GM18502 (cell line): ENCODE data around the gene IL10RA.
"Not testable (repeated sequence)": the region's sequence is repeated elsewhere in the genome, so short reads cannot be mapped to it uniquely, and the experiment has no call there.

Experiments used
- ATAC-seq: cut with Tn5 transposase; IDR thresholded peaks from one replicate; pipeline ENCODE4 v1.9.1; 2021; ENCODE audit warnings: mild to moderate bottlenecking; ENCODE audit not compliant: unreplicated experiment, poor library complexity

IL10RA gene

GRCh38 chr11:117985953-117986887 is at the start of gene IL10RA:
Gene IL10RA, plus strand, starts transcription at chr11:117986394. Its CDS starts 74 bp downstream, at chr11:117986468.
- ATAC-seq = peak; percentile 86

DNA sequence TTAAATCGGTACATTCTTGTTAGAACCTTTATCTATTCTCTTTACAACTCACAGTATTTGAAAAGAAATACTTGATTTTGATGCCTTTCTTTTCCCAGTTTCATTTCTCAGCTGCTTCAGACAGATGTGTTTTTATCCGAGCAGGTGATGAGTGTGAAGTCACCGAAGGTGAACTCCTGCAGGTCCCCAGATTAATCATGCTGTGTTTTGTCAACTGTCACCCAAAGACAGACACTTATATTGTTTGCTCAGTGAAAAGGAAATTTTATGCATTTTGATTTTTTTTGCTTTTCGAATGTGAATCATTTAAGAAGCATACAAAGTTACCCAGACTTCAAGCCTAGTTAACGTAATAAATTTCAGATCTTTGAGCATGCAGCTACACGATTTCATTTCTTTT is 49.2 kb upstream of the IL10RA start:
- ATAC-seq = no peak

DNA sequence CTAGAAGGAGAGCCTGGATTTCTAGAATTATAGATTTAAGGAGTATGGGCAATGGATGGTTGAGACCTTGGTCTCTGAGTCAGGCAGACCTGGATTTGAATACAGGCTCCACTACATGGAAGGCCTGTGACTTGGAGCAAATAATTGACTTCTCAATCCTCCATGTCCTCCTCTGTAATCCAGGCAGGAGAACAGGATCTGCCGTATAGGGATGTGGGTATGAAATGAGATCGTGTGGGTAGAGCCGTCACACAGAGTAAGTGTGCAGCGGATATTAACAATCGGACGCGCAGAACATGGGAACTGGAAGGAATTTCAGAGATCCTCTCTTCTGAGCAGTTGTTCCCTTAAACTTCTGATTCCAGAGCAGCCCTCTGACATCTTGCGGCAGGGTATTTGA is 45.5 kb upstream of the IL10RA start:
- ATAC-seq = no peak

DNA sequence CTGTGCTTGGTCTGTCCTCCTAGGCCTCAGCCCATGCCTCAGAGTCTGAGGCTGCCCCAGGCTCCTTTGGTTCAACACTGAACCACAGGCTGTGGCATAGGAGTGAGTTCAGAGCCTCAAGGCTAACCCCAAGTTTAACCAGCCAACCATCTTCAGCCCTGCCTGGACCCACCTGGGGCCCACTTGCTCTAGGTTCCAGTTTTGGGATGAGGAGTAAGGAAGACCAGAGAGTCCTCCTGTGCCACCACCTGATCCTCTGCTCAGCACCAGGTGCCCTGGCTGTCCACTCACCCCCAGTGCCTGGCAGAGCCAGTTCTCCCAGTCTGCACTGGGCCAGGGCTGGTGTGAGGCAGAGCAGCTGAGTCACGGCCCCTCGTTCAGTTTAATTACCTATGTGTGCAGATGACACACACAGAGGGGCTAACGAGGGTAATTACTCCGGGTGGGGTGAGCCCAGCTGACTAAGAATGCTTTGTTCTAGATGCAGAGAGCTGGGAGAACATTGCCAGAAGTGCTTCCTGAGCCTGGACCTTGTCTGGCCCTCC is 45.0 kb upstream of the IL10RA start:
- ATAC-seq = no peak

- ATAC-seq = no peak
Observed at GRCh38 chr11:117941976-117942654, 44.1 kb upstream of the IL10RA start.

- ATAC-seq = no peak
Observed at GRCh38 chr11:117944554-117944953, 41.6 kb upstream of the IL10RA start.

DNA sequence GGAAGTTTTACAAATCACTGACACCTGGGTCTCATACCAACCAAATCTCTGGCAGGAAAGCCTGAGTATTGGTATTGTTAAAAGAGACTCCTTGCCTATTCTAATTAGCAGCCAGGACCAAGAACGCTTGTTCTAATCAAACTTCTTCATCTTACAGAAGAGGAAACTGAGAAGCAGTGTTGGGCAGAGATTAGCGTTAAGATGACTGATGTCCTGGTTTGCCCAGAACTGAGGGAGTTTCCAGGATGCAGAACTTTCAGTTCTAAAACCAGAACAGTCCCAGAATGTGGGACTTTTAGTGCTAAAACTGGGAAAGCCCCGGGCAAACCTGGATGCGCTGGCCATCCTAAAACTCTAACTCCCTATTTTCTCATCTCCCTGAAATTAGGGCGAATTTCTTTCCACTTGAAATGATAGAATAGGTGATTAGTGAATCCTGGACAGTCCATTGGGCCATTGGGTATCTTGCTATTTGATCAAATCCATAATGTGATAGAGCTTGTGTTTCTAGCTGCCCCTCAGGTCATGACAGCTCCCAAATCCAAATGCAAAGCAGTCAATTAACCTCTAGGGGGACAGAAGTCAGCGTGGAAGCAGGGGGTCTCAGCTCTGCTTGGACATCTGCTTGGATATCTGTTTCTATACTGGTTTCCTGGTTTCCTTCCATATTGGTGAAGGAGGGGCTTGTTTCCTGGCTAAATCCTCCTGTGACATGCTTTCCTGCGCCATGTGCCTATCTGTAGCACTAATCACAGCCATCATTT is 41.0 kb upstream of the IL10RA start:
- ATAC-seq = no peak

DNA sequence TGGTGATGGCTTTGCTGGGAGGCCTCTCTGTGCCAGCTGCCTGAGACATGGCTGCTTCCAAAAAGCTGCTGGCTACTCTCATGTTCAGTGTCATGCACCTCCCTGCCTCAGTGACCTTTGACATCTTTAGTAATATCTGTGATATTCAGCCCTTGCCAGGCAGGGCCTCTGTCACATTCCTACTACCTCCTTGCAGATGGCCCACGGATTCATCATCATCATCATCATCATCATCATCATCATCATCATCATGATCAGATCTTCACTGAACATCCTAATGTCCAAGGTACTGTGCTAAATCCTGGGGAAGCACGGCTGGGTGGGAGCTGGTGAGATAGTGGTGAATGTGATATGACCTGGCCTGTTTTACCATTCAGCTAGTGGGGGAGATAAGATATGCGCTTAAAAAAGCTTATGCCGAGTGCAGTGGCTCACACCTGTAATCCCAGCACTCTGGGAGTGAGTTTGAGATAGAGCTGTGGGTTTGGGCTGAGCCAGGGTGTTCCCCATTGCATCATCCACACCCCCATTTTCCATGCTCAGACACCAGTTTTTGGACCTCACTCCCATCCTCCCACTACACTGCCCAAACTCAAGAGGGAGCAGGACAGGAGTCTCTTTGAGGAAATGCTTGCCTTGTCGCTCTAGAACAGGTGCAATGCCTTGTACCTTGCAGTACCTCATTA is 39.9 kb upstream of the IL10RA start:
- ATAC-seq = no peak

- peak; percentile 54 for ATAC-seq
Observed at GRCh38 chr11:117946842-117947526, 39.2 kb upstream of the IL10RA start.

DNA sequence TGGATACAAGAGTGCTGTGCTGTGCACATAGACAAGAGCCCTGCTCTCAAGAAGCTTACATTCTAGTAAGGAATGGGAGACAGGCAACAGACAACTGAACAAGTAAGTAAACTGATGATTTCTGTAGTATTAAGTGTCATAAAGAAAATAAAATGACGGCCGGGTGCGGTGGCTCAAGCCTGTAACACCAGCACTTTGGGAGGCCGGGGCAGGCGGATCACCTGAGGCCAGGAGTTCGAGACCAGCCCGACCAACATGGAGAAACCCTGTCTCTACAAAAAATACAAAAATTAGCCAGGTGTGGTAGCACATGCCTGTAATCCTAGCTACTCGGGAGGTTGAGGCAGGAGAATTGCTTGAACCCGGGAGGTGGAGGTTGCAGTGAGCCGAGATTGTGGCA is 38.4 kb upstream of the IL10RA start:
- not testable (repeated sequence) for ATAC-seq

DNA sequence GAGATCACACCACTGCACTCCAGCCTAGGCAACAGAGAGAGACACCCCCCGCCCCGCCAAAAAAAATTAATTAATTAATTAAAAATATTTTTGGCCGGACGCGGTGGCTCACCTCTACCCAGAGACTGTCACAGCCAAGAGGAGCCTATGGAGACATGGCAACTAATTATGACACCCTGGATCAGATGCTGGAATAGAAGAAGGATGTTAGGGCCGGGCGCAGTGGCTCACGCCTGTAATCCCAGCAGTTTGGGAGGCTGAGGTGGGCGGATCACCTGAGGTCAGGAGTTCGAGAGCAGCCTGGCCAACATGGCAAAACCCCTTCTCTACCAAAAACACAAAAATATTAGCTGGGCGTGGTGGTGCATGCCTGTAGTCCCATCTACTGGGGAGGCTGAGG is 37.7 kb upstream of the IL10RA start:
- ATAC-seq = not testable (repeated sequence)

- no peak for ATAC-seq
Observed at GRCh38 chr11:117949062-117949461, 37.1 kb upstream of the IL10RA start.

DNA sequence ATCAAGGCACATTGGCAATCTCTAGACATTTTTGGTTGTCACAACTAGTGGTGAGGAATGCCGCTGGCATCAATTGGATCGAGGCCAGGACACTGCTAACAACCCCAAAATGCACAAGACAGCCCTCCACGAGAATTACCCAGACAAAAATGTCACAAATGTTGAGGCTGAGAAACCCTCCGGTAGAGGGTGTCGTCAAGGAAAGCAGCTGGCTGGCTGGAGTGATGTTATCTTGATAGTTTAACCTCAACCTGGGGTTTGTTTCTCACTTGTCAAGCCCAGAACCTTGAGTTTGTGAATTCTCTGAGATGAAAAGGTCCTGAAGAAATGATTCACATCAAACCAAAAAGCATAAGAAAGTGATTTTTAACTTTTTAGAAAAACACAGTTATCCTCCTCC is 35.9 kb upstream of the IL10RA start:
- no peak for ATAC-seq

GRCh38 chr11:117950993-117951961 is 34.9 kb upstream of the IL10RA start:
- no peak for ATAC-seq

GRCh38 chr11:117953024-117953671 is 33.0 kb upstream of the IL10RA start:
- no peak for ATAC-seq

GRCh38 chr11:117958949-117959348 is 27.2 kb upstream of the IL10RA start:
- no peak for ATAC-seq

- no peak for ATAC-seq
Observed at GRCh38 chr11:117959438-117960149, 26.6 kb upstream of the IL10RA start.
